GM10248 (cell line): ENCODE measurements around the gene ZCCHC17.

ENCODE experiments used
- CTCF ChIA-PET: fragments of 300-600 bp; sonication (Branson Sonifier 250); formaldehyde crosslinking; extraction: SDS; loops from one replicate; lab custom pipeline; 2021; ENCODE audit warnings: antibody characterized with exemption; lab: Yijun Ruan, JAX
- POLR2A ChIA-PET: fragments of 350-650 bp; sonication (Branson Sonifier 250); formaldehyde crosslinking; extraction: SDS; loops from one replicate; lab custom pipeline; 2020; ENCODE audit warnings: antibody characterized with exemption; lab: Yijun Ruan, JAX
- DNase-seq: peaks from one replicate; pipeline ENCODE4 v3.0.0; 2012; ENCODE audit errors: extremely low spot score
- CTCF ChIP-seq: IDR thresholded peaks from 2 replicates; pipeline ENCODE4 v1.5.1; 2012; ENCODE audit warnings: mild to moderate bottlenecking, low read depth; ENCODE audit errors: extremely low read depth, missing control alignments, control extremely low read depth

The ZCCHC17 gene

GRCh38 chr1:31289021-31289420 lies 7.8 kb upstream of the ZCCHC17 start:
- DNase-seq, result no peak
- no peak for TF ChIP-seq CTCF
- ChIA-PET POLR2A (interaction anchor here (0.6 kb wide), 1 partner anchor 611 kb away, joined by 3 read pairs; no protein-coding TSS in a partner anchor), CTCF (no interaction called here)

GRCh38 chr1:31295874-31296485 lies 852 bp upstream of the ZCCHC17 start:
- POLR2A ChIA-PET, result interaction anchor here (0.7 to 1.4 kb wide), 2 partner anchors 12 to 20 kb away, joined by 4 to 5 read pairs; no protein-coding TSS in a partner anchor
- CTCF ChIA-PET, result interaction anchor here (1.0 to 2.0 kb wide), 7 partner anchors 9 to 492 kb away, joined by 3 to 8 read pairs (median 4); no protein-coding TSS in a partner anchor

DNA sequence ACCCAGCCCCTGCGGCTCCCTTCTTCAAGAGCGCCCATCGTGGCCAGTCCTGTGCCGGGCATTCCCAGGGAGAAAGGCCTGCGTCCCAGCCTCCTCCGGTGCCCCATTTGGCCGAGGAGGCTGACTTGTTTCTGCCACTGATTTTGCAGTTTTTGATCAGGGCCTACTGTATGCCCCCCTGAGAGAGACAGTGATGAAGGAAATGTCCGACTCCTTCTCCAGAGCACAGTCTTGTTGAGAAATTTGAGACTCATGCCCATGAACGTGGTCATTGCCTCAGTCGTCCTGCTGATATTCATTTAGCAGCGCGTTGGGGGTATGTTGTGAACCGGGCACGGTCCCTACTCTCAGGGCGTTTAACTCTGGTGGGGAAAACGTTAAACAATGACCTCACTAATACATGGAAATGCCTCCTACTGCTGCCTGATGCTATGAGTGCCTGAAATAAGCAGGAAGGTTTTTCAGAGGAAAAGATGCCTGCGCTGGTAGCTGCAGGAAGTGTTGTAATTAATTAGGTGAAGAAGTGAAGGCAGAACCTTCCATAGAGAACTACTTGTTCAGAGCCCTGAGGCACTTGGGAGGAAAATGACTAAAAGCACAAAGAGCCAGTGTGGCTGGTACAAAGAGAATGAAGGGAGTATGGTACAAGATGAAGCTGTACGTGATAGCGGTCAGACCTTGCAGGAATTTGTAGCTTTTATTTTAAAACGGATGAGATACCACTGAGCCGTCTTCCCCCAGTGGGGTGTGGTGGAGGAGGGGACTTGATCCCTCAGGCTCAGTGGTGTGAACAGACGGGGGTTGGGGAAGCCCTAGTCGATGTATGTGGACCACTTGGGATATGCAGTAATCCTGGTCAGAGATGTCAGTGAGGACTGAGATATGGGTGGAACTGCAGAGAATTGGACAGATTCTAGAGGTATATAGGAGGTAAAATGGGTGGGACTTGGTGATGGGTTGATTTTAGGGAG lies 730 bp downstream of the ZCCHC17 start:
- ChIA-PET CTCF (interaction anchor here (0.7 to 2.0 kb wide), 10 partner anchors 8 to 491 kb away, joined by 3 to 8 read pairs (median 4); no protein-coding TSS in a partner anchor), POLR2A (interaction anchor here (0.9 to 1.4 kb wide), 3 partner anchors 10 to 76 kb away, joined by 4 to 5 read pairs (median 4); partner anchors contain the start of gene FABP3)
- no peak for TF ChIP-seq CTCF
- DNase-seq, result no peak

More at GRCh38 chr1:31295874-31296485, 852 bp upstream of the ZCCHC17 start:
- DNase-seq, result no peak
- no peak for TF ChIP-seq CTCF

DNA sequence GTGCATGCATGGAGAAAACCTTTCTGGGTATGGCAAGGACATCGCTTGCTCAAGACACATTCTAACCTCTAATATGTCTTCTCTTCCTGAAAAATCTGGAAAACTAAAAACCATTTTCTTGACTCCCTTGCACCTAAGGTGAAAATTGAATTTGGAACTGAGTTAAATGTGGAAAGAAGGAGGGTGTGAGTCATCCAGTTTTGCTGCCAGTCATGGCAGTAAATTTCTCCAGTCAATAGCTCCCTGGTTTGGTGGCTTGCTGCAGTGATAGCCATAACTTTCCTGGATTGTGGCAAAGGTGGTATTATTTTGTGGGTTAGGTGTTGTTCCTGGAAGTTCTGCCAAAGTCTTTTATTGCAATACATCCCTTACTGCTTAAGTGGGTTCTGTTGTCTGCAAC lies 2.5 kb downstream of the ZCCHC17 start:
- TF ChIP-seq CTCF, result no peak
- POLR2A ChIA-PET, result no interaction called here
- DNase-seq, result no peak
- CTCF ChIA-PET, result no interaction called here

DNA sequence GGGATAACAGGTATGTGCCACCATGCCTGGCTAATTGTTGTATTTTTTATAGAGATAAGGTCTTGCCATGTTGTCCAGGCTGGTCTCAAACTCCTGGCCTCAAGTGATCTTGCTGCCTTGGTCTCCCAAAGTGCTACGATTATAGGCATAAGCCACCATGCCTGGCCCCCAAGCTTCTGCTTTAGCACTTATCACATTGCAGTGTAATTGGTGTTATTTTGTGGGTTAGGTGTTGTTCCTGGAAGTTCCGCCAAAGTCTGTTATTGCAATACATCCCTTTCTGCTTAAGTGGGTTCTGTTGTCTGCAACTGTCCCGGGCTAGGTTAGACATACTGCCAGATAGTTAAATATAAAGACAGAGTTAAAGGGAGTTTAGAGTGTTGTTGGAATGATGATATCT lies 3.4 kb downstream of the ZCCHC17 start:
- TF ChIP-seq CTCF, result no peak
- no peak for DNase-seq
- CTCF ChIA-PET, result no interaction called here
- POLR2A ChIA-PET, result interaction anchor here (0.6 kb wide), 1 partner anchor 44 kb away, joined by 6 read pairs; no protein-coding TSS in a partner anchor

GRCh38 chr1:31302709-31303441 lies 6.0 kb downstream of the ZCCHC17 start:
- no peak for TF ChIP-seq CTCF
- CTCF ChIA-PET, result interaction anchor here (2.2 to 3.0 kb wide), 2 partner anchors 35 to 91 kb away, joined by 6 read pairs; no protein-coding TSS in a partner anchor
- DNase-seq, result no peak
- POLR2A ChIA-PET, result no interaction called here
